HEK293 (cell line): ENCODE measurements around the gene COBL.

Source experiments
- CTCF ChIA-PET: fragments of 350-600 bp; formaldehyde crosslinking; extraction: SDS; loops from one replicate; lab custom pipeline; 2021; ENCODE audit warnings: antibody characterized with exemption; lab: Yijun Ruan, JAX
- POLR2A ChIA-PET: fragments of 300-600 bp; formaldehyde crosslinking; extraction: SDS; loops from one replicate; lab custom pipeline; 2020; ENCODE audit warnings: antibody characterized with exemption, inconsistent platforms; lab: Yijun Ruan, JAX
- H3K27ac ChIP-seq: fragments of 200-500 bp; sonication (Bioruptor generic); 2 replicates; pipeline ENCODE4 v1.5.1; 2014; ENCODE audit warnings: low read depth, low read length, control low read depth, inconsistent platforms; ENCODE audit errors: extremely low read depth
- H3K36me3 ChIP-seq, 2 experiments: fragments of 200-500 bp in 1 of 2; sonication (Bioruptor generic) in 1 of 2; 1 replicate in 1 of 2; 2 replicates in 1 of 2; pipeline ENCODE4 v1.5.1; 2014 to 2017; ENCODE audit warnings: inconsistent platforms in 2 of 2, low read length in 2 of 2; ENCODE audit not compliant: control insufficient read depth in 2 of 2, insufficient read depth in 1 of 2
- H3K4me1 ChIP-seq: fragments of 200-500 bp; sonication (Bioruptor generic); 2 replicates; pipeline ENCODE4 v1.5.1; 2014; ENCODE audit warnings: mild to moderate bottlenecking, low read length, inconsistent platforms; ENCODE audit not compliant: control insufficient read depth, insufficient read depth
- H3K4me3 ChIP-seq: 2 replicates; pipeline ENCODE4 v1.5.1; 2011; ENCODE audit warnings: low read depth, mild to moderate bottlenecking, control low read depth, low read length, moderate library complexity
- H3K9me3 ChIP-seq: fragments of 200-500 bp; sonication (Bioruptor generic); 2 replicates; pipeline ENCODE4 v1.5.1; 2014; ENCODE audit warnings: low read depth, low read length, inconsistent platforms; ENCODE audit not compliant: control insufficient read depth, insufficient read depth
- HIC1 ChIP-seq: fragments of 450-650 bp; formaldehyde crosslinking; IDR thresholded peaks from 2 replicates; pipeline ENCODE4 v1.5.1; 2016; ENCODE audit warnings: missing biosample characterization, missing genetic modification characterization
- IKZF3 ChIP-seq: fragments of 450-650 bp; IDR thresholded peaks from 2 replicates; pipeline ENCODE4 v1.5.0; 2018; ENCODE audit warnings: missing biosample characterization, mild to moderate bottlenecking, missing genetic modification characterization, moderate library complexity
- INSM2 ChIP-seq: fragments of 450-650 bp; formaldehyde crosslinking; IDR thresholded peaks from 2 replicates; pipeline ENCODE4 v1.5.1; 2016; ENCODE audit warnings: missing biosample characterization, missing genetic modification characterization
- KLF1 ChIP-seq: fragments of 450-650 bp; formaldehyde crosslinking; IDR thresholded peaks from 2 replicates; pipeline ENCODE4 v1.5.1; 2016; ENCODE audit warnings: missing biosample characterization, missing genetic modification characterization
- PRDM1 ChIP-seq: fragments of 450-650 bp; formaldehyde crosslinking; IDR thresholded peaks from 2 replicates; pipeline ENCODE4; 2016; ENCODE audit warnings: missing biosample characterization, missing genetic modification characterization
- PRDM10 ChIP-seq: fragments of 450-650 bp; formaldehyde crosslinking; IDR thresholded peaks from 2 replicates; pipeline ENCODE4 v1.5.1; 2016; ENCODE audit warnings: missing biosample characterization, missing genetic modification characterization
- SP3 ChIP-seq: fragments of 450-650 bp; formaldehyde crosslinking; IDR thresholded peaks from 2 replicates; pipeline ENCODE4 v1.5.1; 2016; ENCODE audit warnings: missing biosample characterization, missing genetic modification characterization
- ZBTB20 ChIP-seq: fragments of 450-650 bp; formaldehyde crosslinking; IDR thresholded peaks from 2 replicates; pipeline ENCODE4 v1.5.1; 2016; ENCODE audit warnings: missing biosample characterization, missing genetic modification characterization
- ZBTB7A ChIP-seq: fragments of 450-650 bp; formaldehyde crosslinking; IDR thresholded peaks from 2 replicates; pipeline ENCODE4 v1.5.1; 2016; ENCODE audit warnings: low read depth, missing biosample characterization, missing genetic modification characterization
- ZIC2 ChIP-seq: fragments of 450-650 bp; formaldehyde crosslinking; IDR thresholded peaks from 2 replicates; pipeline ENCODE4 v1.5.1; 2016; ENCODE audit warnings: missing biosample characterization, missing genetic modification characterization
- ZNF114 ChIP-seq: fragments of 450-650 bp; formaldehyde crosslinking; IDR thresholded peaks from 2 replicates; pipeline ENCODE4 v1.5.0; 2017; ENCODE audit warnings: missing biosample characterization, missing genetic modification characterization
- ZNF138 ChIP-seq: fragments of 450-650 bp; formaldehyde crosslinking; IDR thresholded peaks from 2 replicates; pipeline ENCODE4 v1.5.1; 2016; ENCODE audit warnings: missing biosample characterization, missing genetic modification characterization, borderline replicate concordance
- ZNF211 ChIP-seq: fragments of 450-650 bp; formaldehyde crosslinking; IDR thresholded peaks from 2 replicates; pipeline ENCODE4 v1.5.1; 2016; ENCODE audit warnings: low read depth, missing biosample characterization, missing genetic modification characterization
- ZNF221 ChIP-seq: fragments of 450-650 bp; formaldehyde crosslinking; IDR thresholded peaks from 2 replicates; pipeline ENCODE4 v1.5.1; 2017; ENCODE audit warnings: missing biosample characterization, missing genetic modification characterization, borderline replicate concordance
- ZNF23 ChIP-seq: fragments of 450-650 bp; formaldehyde crosslinking; IDR thresholded peaks from 2 replicates; pipeline ENCODE4 v1.5.1; 2016; ENCODE audit warnings: missing biosample characterization, missing genetic modification characterization, borderline replicate concordance
- ZNF266 ChIP-seq: fragments of 450-650 bp; formaldehyde crosslinking; IDR thresholded peaks from 2 replicates; pipeline ENCODE4 v1.5.1; 2016; ENCODE audit warnings: missing biosample characterization, missing genetic modification characterization, low read depth
- ZNF366 ChIP-seq: fragments of 450-650 bp; formaldehyde crosslinking; conservative IDR thresholded peaks from 2 replicates; pipeline ENCODE4 v1.5.1; 2016; ENCODE audit warnings: missing biosample characterization, missing genetic modification characterization
- ZNF426 ChIP-seq: fragments of 450-650 bp; formaldehyde crosslinking; IDR thresholded peaks from 2 replicates; pipeline ENCODE4 v1.5.1; 2017; ENCODE audit warnings: missing biosample characterization, missing genetic modification characterization, mild to moderate bottlenecking, inconsistent platforms, moderate library complexity
- ZNF501 ChIP-seq: fragments of 450-650 bp; formaldehyde crosslinking; IDR thresholded peaks from 2 replicates; pipeline ENCODE4 v1.5.1; 2016; ENCODE audit warnings: missing biosample characterization, missing genetic modification characterization
- ZNF521 ChIP-seq: fragments of 450-650 bp; formaldehyde crosslinking; IDR thresholded peaks from 2 replicates; pipeline ENCODE4 v1.5.1; 2017; ENCODE audit warnings: missing biosample characterization, mild to moderate bottlenecking, missing genetic modification characterization
- ZNF610 ChIP-seq: fragments of 450-650 bp; formaldehyde crosslinking; IDR thresholded peaks from 2 replicates; pipeline ENCODE4 v1.5.1; 2016; ENCODE audit warnings: missing biosample characterization, missing genetic modification characterization, borderline replicate concordance
- ZNF645 ChIP-seq: fragments of 450-650 bp; formaldehyde crosslinking; IDR thresholded peaks from 2 replicates; pipeline ENCODE4; 2016; ENCODE audit warnings: missing biosample characterization, missing genetic modification characterization
- ZNF776 ChIP-seq: fragments of 450-650 bp; formaldehyde crosslinking; IDR thresholded peaks from 2 replicates; pipeline ENCODE4 v1.5.0; 2017; ENCODE audit warnings: missing biosample characterization, missing genetic modification characterization, borderline replicate concordance
- ZNF777 ChIP-seq: fragments of 450-650 bp; formaldehyde crosslinking; IDR thresholded peaks from 2 replicates; pipeline ENCODE4 v1.5.1; 2017; ENCODE audit warnings: missing biosample characterization, missing genetic modification characterization, borderline replicate concordance

The COBL gene

GRCh38 chr7:51154201-51154600 is 162.4 kb downstream of the COBL start:
- CTCF ChIA-PET: interaction anchor here (4.5 to 4.7 kb wide), 2 partner anchors 8 to 12 kb away, joined by 17 to 52 read pairs; no protein-coding TSS in a partner anchor
- H3K27ac ChIP-seq: no peak overlapping the region
- no peaks in the 10 kb centered on the region for H3K36me3 ChIP-seq
- no peaks in the 10 kb centered on the region for H3K4me1 ChIP-seq
- POLR2A ChIA-PET: no interaction called here
- TF ChIP-seq ZNF501: no peak
- TF ChIP-seq ZNF776 (tag by site-specific recombination): no peak
- no peak for TF ChIP-seq ZNF211 (tag by site-specific recombination)
- TF ChIP-seq ZNF266 (tag by site-specific recombination): no peak
- TF ChIP-seq SP3 (tag by site-specific recombination): no peak
- TF ChIP-seq ZBTB7A (tag by site-specific recombination): no peak
- TF ChIP-seq ZNF23 (tag by site-specific recombination): no peak
- no peak for TF ChIP-seq ZNF138 (tag by site-specific recombination)
- TF ChIP-seq ZNF366: no peak
- no peak for TF ChIP-seq KLF1 (tag by site-specific recombination)
- TF ChIP-seq ZNF521: no peak
- no peak for TF ChIP-seq ZNF610 (tag by site-specific recombination)
- no peaks in the 10 kb centered on the region for H3K9me3 ChIP-seq
- no peak overlapping the region for H3K4me3 ChIP-seq

- CTCF ChIA-PET: interaction anchor here (1.2 to 4.7 kb wide), 5 partner anchors 9 to 1060 kb away, joined by 4 to 52 read pairs (median 5); no protein-coding TSS in a partner anchor
- no peaks in the 10 kb centered on the region for H3K36me3 ChIP-seq
- H3K27ac ChIP-seq: no peak overlapping the region
- POLR2A ChIA-PET: no interaction called here
- no peaks in the 10 kb centered on the region for H3K9me3 ChIP-seq
- no peaks in the 10 kb centered on the region for H3K4me1 ChIP-seq
- no peak overlapping the region for H3K4me3 ChIP-seq
- no peak for TF ChIP-seq INSM2 (tag by site-specific recombination)
- TF ChIP-seq ZNF645 (tag by site-specific recombination): no peak
- no peak for TF ChIP-seq PRDM1
- TF ChIP-seq ZBTB20 (tag by site-specific recombination): no peak
- no peak for TF ChIP-seq ZNF777 (tag by site-specific recombination)
- no peak for TF ChIP-seq ZIC2 (tag by site-specific recombination)
- no peak for TF ChIP-seq ZNF114
- TF ChIP-seq ZNF221 (tag by site-specific recombination): no peak
- no peak for TF ChIP-seq IKZF3
- no peak for TF ChIP-seq PRDM10 (tag by site-specific recombination)
- TF ChIP-seq HIC1 (tag by site-specific recombination): no peak
- TF ChIP-seq ZNF426 (tag by site-specific recombination): no peak
Observed at GRCh38 chr7:51152706-51153200, 163.9 kb downstream of the COBL start.
